ENCODE data around the gene CLCF1.
"Not testable (repeated sequence)": the region's sequence is repeated elsewhere in the genome, so short reads cannot be mapped to it uniquely, and the experiment has no call there.

Gene CLCF1

DNA sequence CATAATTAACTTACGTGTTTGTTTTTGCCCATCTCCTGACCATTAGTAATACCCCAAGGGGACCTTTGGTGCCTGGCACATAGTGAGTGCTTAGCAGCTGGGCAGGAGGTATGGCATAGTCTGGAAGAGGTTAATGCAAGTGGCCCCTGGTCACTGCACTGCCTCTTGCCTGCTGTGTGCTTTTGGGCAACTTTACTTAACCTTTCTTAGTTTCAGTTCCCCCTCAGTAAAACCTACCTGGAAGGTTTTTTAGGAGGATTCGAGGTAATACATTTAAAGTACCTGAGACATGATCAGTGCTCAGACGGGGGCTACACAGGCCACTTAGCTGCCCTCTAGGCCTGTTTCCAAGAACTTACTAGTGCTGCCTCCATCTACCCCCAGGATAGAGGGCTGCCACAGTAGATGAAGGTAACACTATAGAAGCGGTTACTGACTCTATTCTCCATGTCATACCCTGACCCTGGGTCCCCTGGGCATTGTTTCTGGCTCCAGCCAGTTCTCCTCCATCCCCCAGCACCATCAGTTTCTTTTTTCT is 23.4 kb downstream of the CLCF1 start:
- no peak for DNase-seq (ENCODE audit: low read depth, low spot score)

DNA sequence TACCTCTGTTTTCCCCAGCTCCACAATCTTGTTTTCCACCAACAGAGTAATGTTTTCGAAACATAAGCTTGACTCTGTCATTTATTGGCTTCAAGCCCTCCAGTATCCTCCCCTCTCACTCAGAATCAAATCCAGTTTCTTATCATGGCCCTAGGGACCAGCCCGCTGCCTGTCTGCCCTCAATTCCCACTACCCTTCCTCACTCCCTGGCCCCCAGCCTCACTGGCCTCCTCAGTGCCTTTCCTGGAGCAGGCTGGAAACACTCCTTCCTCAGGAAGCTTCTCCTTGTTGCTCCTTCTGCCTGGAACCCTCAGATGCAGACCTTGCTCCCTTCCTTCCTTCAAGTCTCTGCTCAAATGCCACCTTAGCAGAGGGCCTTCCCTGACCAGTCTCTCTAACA is 23.9 kb downstream of the CLCF1 start:
- H3K4me3 ChIP-seq (ENCODE audit: low read length), result no peak overlapping the region
- DNase-seq (ENCODE audit: low read depth, low spot score), result no peak

More for the DNA sequence above, 23.4 kb downstream of the CLCF1 start:
- H3K4me3 ChIP-seq (ENCODE audit: low read length), result no peak overlapping the region

DNA sequence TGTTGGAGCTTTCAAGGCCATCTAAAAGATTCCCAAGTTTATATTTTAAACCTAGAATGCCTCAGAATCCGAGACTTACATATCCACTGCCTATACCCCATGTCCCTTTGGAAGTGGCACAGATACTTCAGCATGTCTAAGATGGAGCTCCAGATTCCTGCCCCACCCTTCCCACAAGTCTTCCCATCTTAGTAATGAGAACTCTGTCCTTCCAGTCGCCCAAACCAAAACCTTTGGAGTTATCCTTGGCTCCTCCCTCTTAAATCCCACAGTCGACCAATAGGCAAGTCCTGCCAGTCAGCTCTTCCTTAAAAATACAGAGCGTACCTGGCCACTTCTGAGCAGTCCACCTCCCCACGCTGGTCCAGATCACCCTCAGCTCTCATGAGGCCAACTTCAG is 24.4 kb downstream of the CLCF1 start:
- no peak for DNase-seq (ENCODE audit: low read depth, low spot score)
- H3K4me3 ChIP-seq (ENCODE audit: low read length), result no peak overlapping the region

DNA sequence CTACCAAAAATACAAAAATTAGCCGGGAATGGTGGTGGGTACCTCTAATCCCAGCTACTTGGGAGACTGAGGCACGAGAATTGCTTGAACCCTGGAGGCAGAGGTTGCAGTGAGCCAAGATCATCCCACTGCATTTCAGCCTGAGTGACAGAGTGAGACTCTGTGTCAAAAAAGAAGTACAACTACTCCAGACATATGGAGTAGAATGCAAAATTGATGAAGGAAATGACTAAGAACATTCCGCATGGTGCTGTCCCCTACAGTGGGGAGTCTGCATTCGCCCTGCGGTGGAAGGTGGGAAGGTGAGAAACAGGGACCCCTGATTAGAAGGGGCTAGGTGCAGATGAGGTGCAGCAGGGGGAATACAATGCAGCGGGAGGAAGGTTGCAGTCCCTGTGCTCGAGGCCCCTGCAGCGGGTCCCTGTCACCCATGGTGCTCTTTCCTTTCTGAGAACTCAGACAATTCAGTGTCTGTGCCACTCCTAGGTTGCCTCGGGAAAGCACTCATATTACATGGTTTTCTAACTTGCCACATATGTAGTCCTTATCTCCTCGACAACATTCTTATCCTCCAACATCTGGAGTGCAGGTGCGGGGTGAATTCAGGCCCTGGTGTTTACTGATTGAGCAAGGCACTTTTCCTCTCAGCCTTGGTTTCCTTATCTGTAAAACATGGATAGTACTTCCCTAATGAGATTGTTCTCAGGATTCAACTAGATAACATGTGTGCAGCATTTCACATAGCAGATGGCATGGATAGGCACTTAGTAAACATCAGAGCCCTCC is 25.2 kb downstream of the CLCF1 start:
- H3K4me3 ChIP-seq (ENCODE audit: low read length), result no peak overlapping the region
- DNase-seq (ENCODE audit: low read depth, low spot score), result no peak

DNA sequence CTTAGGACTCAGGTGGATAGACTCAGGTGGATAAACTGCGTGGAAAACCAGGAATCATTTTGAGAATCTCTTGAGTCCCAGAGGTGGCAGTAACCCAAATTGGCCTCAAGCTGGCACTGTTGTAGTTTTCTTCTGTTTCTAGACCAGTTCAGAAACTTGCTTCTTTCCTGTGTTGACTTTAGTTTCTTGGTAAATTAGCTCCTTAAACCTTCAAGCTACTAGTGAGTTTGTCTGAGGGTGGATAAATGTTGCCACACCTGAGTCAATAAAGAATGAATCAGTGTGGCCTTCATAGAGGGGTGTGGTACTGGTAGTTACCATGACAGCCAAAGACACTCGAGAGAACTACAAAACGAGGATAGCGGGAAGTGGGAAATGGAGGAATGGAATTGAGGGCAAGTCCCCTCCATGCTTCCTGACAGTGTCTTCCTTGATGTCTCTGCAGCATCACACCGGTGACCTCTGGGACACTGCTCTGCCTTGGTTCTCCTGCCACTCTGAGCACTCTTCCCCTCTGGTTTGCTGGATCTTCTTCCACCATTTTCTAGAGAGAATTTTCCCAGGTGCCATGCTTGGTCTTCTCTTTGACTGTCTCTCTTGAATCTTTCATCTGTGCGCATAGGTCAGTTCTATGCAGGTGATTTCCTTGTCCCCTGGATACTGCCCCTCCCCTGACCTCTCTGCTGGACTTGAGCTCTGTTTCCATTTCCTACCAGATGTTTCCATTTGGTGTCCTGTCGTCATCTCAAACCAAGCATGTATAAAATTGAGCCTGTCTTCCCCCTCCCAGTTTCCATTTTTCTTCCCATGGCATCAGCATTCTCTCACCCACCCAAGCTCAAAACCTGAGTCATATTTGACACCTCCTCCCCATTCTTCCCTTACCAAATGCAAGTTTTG is 27.2 kb downstream of the CLCF1 start:
- no peak overlapping the region for H3K4me3 ChIP-seq (ENCODE audit: low read length)
- peak; percentile 22 for DNase-seq (ENCODE audit: low read depth, low spot score)

DNA sequence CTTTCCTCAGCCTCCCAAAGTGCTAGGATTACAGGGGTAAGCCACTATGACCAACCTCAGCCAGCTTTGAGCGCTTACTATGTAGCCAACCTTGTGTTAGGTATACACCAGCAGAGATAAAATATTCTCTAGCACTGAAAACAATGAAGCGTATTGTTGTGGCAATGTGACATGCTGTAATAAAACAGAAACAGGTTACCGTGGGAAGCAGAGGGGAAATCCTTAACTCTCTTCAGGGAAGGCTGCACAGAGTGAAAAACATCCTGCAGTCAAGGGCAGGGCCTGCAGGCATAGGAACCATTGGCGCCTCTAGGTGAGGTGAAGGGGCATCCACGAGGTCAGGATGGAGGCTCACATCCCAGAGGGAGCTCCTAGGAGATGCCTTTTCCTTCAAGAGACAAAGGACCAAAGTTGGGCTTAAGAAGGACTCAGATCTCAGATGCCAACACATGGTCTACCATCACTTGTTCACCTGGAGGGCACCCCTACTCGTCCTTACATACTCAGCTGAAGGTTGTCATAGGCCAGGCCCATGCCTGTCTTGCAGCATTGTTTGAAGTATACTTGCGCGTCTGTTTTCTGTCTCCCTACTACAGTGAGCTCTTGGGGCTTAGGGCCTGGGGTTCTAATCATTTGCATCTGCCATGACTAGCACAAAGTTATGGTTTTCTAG is 28.0 kb downstream of the CLCF1 start:
- no peak for DNase-seq (ENCODE audit: low read depth, low spot score)
- H3K4me3 ChIP-seq (ENCODE audit: low read length), result no peak overlapping the region

DNA sequence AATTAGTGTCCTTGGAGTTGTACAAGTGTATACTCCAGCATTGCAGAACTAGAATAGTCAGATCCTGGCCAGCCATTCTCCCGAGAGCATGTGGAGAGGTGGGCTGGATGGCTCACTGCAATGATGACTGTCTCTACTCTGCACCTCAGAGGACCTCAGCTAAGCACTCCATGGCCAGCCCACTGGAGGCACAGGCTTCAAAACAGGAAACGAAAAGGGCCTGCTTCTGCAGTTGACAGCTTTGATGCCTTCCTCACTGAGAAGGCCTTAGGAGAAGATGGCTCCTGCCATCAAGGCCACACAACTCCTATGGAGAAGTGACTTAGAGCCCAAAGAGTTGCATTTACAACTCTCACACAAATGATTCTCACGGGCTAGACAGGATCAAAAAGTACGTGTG is 29.1 kb downstream of the CLCF1 start:
- no peak overlapping the region for H3K4me3 ChIP-seq (ENCODE audit: low read length)

DNA sequence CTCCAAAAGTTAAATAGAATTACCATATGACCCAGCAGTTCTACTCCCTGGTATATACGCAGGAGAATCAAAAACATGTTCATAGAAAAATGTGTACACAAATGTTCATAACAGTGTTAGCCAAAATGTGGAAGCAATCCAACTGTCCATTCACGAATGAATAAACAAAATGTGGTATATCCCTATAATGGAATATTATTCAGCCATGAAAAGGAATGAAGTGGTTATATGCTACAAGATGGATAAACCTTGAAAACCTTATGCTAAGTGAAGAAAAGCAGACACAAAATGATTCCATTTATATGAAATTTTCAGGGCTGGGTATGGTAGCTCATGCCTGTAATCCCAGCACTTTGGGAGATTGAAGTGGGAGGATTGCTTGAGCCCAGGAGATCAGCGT is 36.1 kb downstream of the CLCF1 start:
- H3K4me3 ChIP-seq (ENCODE audit: low read length), result no peak overlapping the region
- DNase-seq (ENCODE audit: low read depth, low spot score), result no peak

More for the DNA sequence above, 29.1 kb downstream of the CLCF1 start:
- DNase-seq (ENCODE audit: low read depth, low spot score), result no peak

DNA sequence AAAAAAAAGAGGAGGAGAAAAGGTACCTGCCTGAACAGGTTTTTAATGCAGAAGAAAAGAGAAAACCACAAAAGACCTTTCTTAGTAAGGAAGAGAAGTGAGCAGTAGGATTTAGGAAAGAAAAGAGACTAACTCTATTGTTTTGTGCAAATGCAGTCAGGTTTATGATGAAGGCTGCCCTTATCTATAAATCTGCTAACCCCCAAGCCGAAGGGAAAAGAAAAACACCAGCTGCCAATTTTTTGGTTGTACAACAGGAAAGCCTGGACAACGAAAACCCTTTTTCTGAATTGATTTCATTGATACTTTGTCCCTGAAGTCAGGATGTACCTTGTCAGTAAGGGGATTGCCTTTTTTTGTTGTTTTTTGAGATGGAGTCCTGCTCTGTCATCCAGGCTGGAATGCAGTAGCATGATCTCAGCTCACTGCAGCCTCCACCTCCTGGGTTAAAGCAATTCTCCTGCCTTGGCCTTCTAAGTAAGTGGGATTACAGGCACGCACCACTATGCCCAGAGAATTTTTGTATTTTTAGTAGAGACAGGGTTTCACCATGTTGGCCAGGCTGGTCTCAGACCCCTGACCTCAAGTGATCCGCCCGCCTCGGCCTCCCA is 41.2 kb downstream of the CLCF1 start:
- H3K4me3 ChIP-seq (ENCODE audit: low read length), result no peak overlapping the region
- DNase-seq (ENCODE audit: low read depth, low spot score), result no peak

DNA sequence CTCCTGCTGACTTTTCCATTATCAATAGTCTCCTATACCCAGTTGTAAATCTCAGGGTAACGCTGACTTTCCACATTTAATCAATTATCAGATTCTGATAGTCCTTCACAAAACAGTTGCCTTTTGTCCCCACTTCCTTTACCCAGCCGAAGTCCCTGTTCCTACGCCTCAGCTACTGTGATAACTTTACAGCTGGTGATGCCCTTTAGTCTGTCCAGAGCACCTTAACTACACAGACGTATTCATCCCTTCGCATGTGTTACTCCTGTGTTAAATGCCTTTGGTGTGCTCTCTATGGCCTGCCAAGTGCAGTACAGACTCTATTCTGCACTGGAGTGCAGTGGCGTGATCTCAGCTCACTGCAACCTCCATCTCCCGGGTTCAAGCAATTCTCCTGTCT is 49.9 kb downstream of the CLCF1 start:
- no peak for DNase-seq (ENCODE audit: low read depth, low spot score)
- no peak overlapping the region for H3K4me3 ChIP-seq (ENCODE audit: low read length)

DNA sequence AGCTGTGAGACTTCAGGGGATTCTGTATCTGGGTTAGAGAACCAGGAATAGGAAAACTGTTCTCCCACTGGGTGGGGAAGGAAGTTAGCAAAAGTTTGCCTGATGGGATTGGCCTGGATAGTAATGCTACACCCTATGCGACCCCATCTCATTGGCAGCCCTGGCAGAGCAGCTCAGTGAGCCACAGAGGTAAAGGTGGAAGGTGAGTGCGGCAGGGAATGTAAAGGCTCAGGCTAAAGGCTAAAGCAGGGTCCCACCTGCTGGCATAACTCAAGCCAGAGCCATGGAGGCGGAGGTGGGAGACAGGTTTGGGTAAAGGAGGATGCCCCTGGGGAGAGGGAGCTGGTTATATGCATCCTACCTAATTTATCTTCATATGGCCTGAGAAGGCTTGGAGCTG is 51.3 kb downstream of the CLCF1 start:
- H3K4me3 ChIP-seq (ENCODE audit: low read length), result no peak overlapping the region
- DNase-seq (ENCODE audit: low read depth, low spot score), result no peak

DNA sequence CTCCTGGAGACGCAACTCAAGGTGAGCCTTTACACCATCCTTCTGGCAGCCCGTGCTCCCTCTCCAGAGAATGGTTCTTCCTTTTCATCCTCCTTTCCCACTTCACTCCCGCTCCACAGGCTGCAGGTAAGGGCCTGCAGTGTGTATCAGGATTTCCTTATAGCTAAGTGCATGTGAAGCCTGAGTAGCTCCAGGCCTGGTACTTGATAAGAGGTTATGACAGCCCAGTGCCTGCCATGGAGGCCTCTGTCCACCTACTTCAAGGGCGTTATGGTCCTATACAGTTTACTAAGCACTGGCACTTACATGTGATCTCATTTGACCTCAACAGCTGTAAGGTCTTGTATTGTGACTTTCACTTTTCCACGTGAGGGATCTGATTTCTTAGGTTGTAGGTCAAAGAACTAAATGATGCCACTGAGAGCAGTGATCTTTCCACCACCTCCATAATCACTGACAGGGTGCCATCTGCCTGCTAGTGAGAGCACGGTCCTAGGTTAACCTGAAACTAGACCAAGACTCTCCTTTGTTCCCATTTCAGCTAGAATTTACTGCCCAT is 52.0 kb downstream of the CLCF1 start:
- H3K4me3 ChIP-seq (ENCODE audit: low read length), result no peak overlapping the region
- DNase-seq (ENCODE audit: low read depth, low spot score), result no peak

DNA sequence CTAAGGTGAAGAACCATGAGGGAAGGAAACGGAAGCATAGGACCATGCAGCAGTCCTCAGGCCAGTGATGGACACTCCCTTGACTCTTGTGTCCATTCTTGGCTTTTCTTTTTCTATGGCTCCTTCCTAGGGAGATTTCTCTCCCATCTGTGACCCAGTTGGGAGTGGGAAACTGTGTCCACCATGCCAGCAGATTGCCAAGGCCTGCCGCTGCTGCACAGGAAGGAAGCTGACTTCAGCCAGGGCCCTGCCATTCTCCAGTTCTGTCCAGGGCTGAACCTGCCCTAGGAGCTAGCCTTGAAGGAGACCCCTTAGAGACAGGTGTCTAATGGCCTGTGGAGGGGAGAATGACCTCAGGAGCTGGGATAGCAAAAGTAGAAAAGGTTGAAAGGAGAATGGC is 52.7 kb downstream of the CLCF1 start:
- no peak overlapping the region for H3K4me3 ChIP-seq (ENCODE audit: low read length)
- no peak for DNase-seq (ENCODE audit: low read depth, low spot score)

DNA sequence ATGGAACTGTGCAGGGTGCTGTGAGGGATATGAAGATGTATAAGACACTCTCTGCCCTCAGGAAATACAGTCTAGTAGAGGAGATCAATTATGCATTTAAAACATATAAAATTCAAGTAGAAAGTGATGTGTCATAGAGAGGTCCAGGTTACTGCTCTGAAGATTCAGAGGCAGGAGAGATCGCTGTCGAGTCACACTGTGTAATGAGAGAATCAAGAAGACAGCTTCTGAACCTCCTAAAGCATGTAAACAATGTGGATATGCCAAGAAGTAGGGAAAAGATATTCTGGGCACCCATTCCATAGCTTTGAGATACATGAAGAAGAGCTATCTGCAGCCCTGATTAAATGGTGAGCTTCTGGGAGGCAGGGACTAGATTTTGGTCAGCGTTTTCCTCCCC is 53.4 kb downstream of the CLCF1 start:
- no peak overlapping the region for H3K4me3 ChIP-seq (ENCODE audit: low read length)
- DNase-seq (ENCODE audit: low read depth, low spot score), result no peak

DNA sequence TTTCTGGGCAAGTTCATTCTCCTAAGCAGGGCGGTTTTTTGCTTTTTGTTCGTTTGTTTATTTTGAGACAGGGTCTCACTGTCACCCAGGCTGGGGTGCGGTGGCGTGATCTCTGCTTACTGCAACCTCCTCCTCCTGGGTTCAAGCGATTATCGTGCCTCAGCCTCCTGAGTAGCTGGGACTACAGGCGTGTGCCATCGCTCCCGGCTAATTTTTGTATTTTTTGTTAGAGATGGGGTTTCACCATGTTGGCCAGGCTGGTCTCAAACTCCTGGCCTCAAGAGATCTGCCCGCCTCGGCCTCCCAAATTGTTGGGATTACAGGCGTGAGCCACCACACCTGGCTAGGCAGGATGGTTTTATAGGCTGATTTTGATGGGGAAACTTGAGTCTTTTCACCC is 54.5 kb downstream of the CLCF1 start:
- not testable (repeated sequence) for H3K4me3 ChIP-seq (ENCODE audit: low read length); DNase-seq (ENCODE audit: low read depth, low spot score)

DNA sequence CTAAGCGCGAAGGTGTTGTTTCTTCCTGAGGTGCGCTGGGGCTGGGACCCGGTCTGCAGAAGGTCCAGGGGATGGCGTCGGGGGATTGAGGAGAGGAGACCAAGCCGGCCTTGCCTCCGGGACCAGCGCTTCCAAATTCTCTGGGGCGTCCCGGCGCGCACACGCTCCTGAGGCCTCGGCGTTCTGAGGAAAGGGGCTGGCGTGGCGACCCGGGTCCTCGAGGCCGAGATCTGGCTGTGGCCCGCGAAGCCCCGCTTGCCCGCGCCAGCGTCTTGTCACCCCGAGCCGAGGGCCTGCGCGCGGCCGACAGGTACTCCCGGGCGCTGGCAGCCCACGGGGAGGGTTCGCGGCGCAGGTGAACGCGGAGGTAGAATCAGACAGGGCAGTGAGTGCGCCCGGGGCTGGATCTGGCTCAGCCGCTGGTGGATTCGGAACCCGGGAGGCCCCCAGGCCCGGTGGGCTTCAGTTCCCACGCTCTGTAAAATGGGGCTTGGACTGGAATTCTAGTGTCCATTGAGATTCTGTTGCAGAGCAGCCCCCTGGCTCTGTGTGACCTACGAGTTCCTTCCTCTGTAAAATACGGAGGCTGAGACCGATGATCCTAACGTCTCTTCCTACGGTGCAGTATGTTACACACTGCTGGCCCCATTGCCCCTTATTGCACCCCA is 55.4 kb downstream of the CLCF1 start:
- peak overlapping the region; percentile 84 for H3K4me3 ChIP-seq (ENCODE audit: low read length)
- no peak for DNase-seq (ENCODE audit: low read depth, low spot score)

DNA sequence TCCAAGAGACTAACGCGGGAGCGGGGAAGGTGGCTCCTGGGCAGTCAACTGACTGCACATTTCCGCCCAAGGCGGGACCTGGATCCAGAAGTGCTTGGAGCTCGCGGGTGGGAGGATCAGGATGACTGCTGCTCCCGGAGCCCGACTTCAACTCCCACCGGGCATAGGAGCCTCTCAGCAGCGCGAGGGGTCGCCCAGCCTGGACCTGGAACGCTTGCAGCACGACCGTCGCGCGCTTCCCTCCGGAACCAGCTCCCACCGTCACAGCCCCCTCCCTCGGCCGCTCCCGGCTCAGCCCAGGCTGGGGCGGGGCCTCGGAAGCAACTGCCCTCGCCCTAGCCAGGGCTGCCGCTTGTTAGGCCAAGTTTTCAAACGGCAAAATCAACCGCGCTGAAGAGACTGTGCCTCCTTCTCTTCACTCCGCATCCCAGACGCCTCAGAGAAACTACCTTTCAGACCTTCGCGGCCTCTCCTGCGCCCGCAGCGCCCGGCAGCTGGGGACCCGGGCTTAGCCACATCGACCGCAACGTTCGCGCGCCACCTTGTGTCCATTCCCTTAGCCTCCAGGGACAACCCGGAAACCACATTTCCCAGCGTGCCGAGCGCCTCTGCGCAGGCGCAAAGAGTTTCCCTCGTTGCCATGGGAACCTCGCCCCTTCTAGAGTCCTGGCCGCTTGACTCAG is 56.1 kb downstream of the CLCF1 start:
- peak overlapping the region; percentile 84 for H3K4me3 ChIP-seq (ENCODE audit: low read length)
- DNase-seq (ENCODE audit: low read depth, low spot score), result peak; percentile 94

DNA sequence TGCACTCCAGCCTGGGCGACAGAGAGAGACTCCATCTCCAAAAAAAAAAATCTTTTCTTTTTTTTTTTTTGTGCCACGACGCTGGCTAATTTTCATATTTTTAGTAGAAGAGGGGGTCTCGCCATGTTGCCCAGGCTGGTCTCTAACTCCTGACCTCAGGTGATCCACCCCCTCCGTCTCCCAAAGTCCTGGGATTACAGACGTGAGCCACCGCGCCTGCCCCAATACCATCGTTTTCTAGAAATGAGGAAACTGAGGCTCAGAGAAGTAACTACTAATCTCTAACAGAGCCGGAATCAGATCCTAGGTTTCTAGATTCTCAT is 56.6 kb downstream of the CLCF1 start:
- peak overlapping the region; percentile 84 for H3K4me3 ChIP-seq (ENCODE audit: low read length)
- no peak for DNase-seq (ENCODE audit: low read depth, low spot score)

All from Jurkat, Clone E6-1 (cell line).